C4-2B (cell line): Measurements from ENCODE around the gene KIF1B.

Experiments
- CTCF ChIP-seq: fragments of 450-650 bp; conservative IDR thresholded peaks from 2 replicates; pipeline ENCODE4 v1.5.1; 2017; ENCODE audit warnings: mild to moderate bottlenecking
- ZFX ChIP-seq: fragments of 450-650 bp; IDR thresholded peaks from 2 replicates; pipeline ENCODE4 v1.6.1; 2017

GRCh38 chr1:10245674-10246073 is 35.3 kb downstream of the KIF1B start:
- TF ChIP-seq CTCF (no peak), ZFX (no peak)
